Measurements from ENCODE around the gene VAV2.

VAV2 gene

GRCh38 chr9:133838859-133839507 lies 153.1 kb downstream of the VAV2 start:
- 100% methylated on average over 1 of the region's 5 CpGs for WGBS (ENCODE audit: extremely low coverage, insufficient coverage, insufficient read length)
- Histone ChIP-seq H3K36me3 (ENCODE audit: control insufficient read depth in 1 of 2, insufficient read depth in 2 of 2, low read length in 2 of 2) (peaks cover 7 to 14% of the 10 kb centered on the region in 2 experiments), H3K9ac (ENCODE audit: low read length) (no peak overlapping the region), H2BK120ac (ENCODE audit: insufficient read depth, low read length, poor library complexity) (no peak overlapping the region), H3K9me3 (ENCODE audit: insufficient read depth, low read depth, low read length) (peaks cover 5% of the 10 kb centered on the region), H2BK12ac (ENCODE audit: low read length) (no peak overlapping the region), H3K79me1 (ENCODE audit: low read length) (peaks cover 18% of the 10 kb centered on the region), H4K91ac (ENCODE audit: low read depth, low read length) (no peak overlapping the region), H2BK5ac (ENCODE audit: low read depth, low read length, poor library complexity) (no peak overlapping the region), H2AFZ (ENCODE audit: insufficient read depth, low read length, poor library complexity) (no peak overlapping the region), H3K4me1 (ENCODE audit: control insufficient read depth in 1 of 2, insufficient read depth in 2 of 2, low read length in 2 of 2) (peaks cover 41 to 42% of the 10 kb centered on the region in 2 experiments), H4K12ac (ENCODE audit: low read depth, low read length) (no peak overlapping the region), H3K4me3 (ENCODE audit: low read depth, low read length) (no peak overlapping the region), H4K8ac (ENCODE audit: low read depth, low read length) (no peak overlapping the region), H3K23ac (ENCODE audit: low read length) (no peak overlapping the region), H3K27me3 (ENCODE audit: insufficient read depth, low read length) (no peaks in the 10 kb centered on the region), H3K14ac (ENCODE audit: low read length) (no peak overlapping the region), H3K27ac (ENCODE audit: low read depth, low read length) (no peak overlapping the region), H3K4me2 (ENCODE audit: low read length) (no peak overlapping the region), H3K18ac (ENCODE audit: low read length) (peak overlapping the region; percentile 33), H3K79me2 (ENCODE audit: control insufficient read depth, insufficient read depth, low read length, poor library complexity) (peaks cover 15% of the 10 kb centered on the region), H2AK5ac (ENCODE audit: low read length) (no peak overlapping the region), H3K4ac (ENCODE audit: low read depth, low read length) (no peak overlapping the region)
- no peak for DNase-seq

DNA sequence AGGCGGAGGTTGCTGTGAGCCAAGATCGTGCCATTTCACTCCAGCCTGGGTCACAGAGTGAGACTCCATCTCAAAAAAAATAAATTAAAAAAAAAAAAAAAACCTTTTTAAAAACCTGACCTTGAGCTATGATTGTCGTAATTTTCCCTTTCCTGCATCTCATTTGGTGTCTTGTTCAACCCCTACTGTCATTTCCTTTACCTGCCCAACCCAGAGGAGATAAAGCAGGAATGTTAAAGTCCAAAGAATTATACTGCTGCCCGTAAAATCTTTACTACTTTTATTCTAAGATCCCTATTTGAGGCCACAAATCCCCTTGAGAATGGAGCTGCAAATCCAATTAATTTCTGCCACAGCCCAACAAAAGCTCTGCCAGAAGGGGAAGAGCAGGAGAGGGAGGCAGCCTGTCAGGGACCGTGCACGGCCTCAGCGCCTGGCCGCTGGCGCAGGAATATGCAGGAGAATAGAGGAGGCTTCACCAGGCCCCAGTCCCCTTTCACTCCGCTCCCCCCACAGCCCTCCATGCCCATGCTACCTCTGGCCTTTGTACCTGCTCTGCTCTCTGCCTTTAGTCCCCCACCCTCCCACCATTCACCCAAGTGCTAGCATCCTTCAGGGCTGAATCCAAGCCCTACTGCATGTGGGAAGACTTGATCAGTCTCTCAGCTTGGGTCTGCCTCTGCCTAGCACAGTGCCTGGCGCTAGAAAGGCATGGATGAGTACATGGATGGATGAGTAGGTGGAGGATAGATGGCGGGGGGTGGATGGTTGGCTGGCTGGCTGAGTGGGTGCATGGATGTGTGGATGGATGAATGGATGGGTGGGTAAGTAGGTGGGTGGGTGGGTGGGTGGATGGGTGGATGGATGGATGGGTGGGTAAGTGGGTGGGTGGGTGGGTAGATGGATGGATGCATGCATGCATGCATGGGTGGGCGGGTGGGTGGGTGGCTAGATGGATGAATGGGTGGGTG lies 154.2 kb downstream of the VAV2 start:
- Histone ChIP-seq H3K79me2 (ENCODE audit: control insufficient read depth, insufficient read depth, low read length, poor library complexity) (peaks cover 15% of the 10 kb centered on the region), H2AK5ac (ENCODE audit: low read length) (no peak overlapping the region), H2BK12ac (ENCODE audit: low read length) (peak overlapping the region; percentile 53), H3K27me3 (ENCODE audit: insufficient read depth, low read length) (no peaks in the 10 kb centered on the region), H4K8ac (ENCODE audit: low read depth, low read length) (no peak overlapping the region), H3K4me1 (ENCODE audit: control insufficient read depth in 1 of 2, insufficient read depth in 2 of 2, low read length in 2 of 2) (peaks cover 39 to 40% of the 10 kb centered on the region in 2 experiments), H3K27ac (ENCODE audit: low read depth, low read length) (no peak overlapping the region), H2BK120ac (ENCODE audit: insufficient read depth, low read length, poor library complexity) (no peak overlapping the region), H3K9ac (ENCODE audit: low read length) (no peak overlapping the region), H3K79me1 (ENCODE audit: low read length) (peaks cover 17% of the 10 kb centered on the region), H3K18ac (ENCODE audit: low read length) (peak overlapping the region; percentile 85), H4K12ac (ENCODE audit: low read depth, low read length) (no peak overlapping the region), H3K23ac (ENCODE audit: low read length) (no peak overlapping the region), H3K4me2 (ENCODE audit: low read length) (no peak overlapping the region), H2AFZ (ENCODE audit: insufficient read depth, low read length, poor library complexity) (no peak overlapping the region), H3K4ac (ENCODE audit: low read depth, low read length) (peak overlapping the region; percentile 80), H3K36me3 (ENCODE audit: control insufficient read depth in 1 of 2, insufficient read depth in 2 of 2, low read length in 2 of 2) (peaks cover 18% of the 10 kb centered on the region in 2 experiments), H2BK5ac (ENCODE audit: low read depth, low read length, poor library complexity) (no peak overlapping the region), H4K91ac (ENCODE audit: low read depth, low read length) (no peak overlapping the region), H3K4me3 (ENCODE audit: low read depth, low read length) (no peak overlapping the region), H3K9me3 (ENCODE audit: insufficient read depth, low read depth, low read length) (peaks cover 2% of the 10 kb centered on the region), H3K14ac (ENCODE audit: low read length) (no peak overlapping the region)
- no peak for DNase-seq
- WGBS (ENCODE audit: extremely low coverage, insufficient coverage, insufficient read length), result no CpG with 5 or more reads among the region's 13 CpGs

- Histone ChIP-seq H3K23ac (ENCODE audit: low read length) (no peak overlapping the region), H3K9me3 (ENCODE audit: insufficient read depth, low read depth, low read length) (peaks cover 2% of the 10 kb centered on the region), H3K79me2 (ENCODE audit: control insufficient read depth, insufficient read depth, low read length, poor library complexity) (peaks cover 15% of the 10 kb centered on the region), H3K79me1 (ENCODE audit: low read length) (peaks cover 16% of the 10 kb centered on the region), H3K4ac (ENCODE audit: low read depth, low read length) (peak overlapping the region; percentile 72), H4K12ac (ENCODE audit: low read depth, low read length) (no peak overlapping the region), H2BK12ac (ENCODE audit: low read length) (no peak overlapping the region), H2BK5ac (ENCODE audit: low read depth, low read length, poor library complexity) (no peak overlapping the region), H2AK5ac (ENCODE audit: low read length) (no peak overlapping the region), H3K18ac (ENCODE audit: low read length) (peak overlapping the region; percentile 34), H3K14ac (ENCODE audit: low read length) (no peak overlapping the region), H3K27me3 (ENCODE audit: insufficient read depth, low read length) (no peaks in the 10 kb centered on the region), H3K36me3 (ENCODE audit: control insufficient read depth in 1 of 2, insufficient read depth in 2 of 2, low read length in 2 of 2) (peaks cover 26% of the 10 kb centered on the region in 2 experiments), H4K8ac (ENCODE audit: low read depth, low read length) (no peak overlapping the region), H2AFZ (ENCODE audit: insufficient read depth, low read length, poor library complexity) (no peak overlapping the region), H3K27ac (ENCODE audit: low read depth, low read length) (no peak overlapping the region), H4K91ac (ENCODE audit: low read depth, low read length) (no peak overlapping the region), H3K4me1 (ENCODE audit: control insufficient read depth in 1 of 2, insufficient read depth in 2 of 2, low read length in 2 of 2) (peaks cover 30 to 31% of the 10 kb centered on the region in 2 experiments), H3K4me2 (ENCODE audit: low read length) (no peak overlapping the region), H3K9ac (ENCODE audit: low read length) (no peak overlapping the region), H2BK120ac (ENCODE audit: insufficient read depth, low read length, poor library complexity) (no peak overlapping the region), H3K4me3 (ENCODE audit: low read depth, low read length) (no peak overlapping the region)
- no CpG with 5 or more reads among the region's 5 CpGs for WGBS (ENCODE audit: extremely low coverage, insufficient coverage, insufficient read length)
- DNase-seq, result no peak
Measured at GRCh38 chr9:133836818-133837217, 155.3 kb downstream of the VAV2 start.

DNA sequence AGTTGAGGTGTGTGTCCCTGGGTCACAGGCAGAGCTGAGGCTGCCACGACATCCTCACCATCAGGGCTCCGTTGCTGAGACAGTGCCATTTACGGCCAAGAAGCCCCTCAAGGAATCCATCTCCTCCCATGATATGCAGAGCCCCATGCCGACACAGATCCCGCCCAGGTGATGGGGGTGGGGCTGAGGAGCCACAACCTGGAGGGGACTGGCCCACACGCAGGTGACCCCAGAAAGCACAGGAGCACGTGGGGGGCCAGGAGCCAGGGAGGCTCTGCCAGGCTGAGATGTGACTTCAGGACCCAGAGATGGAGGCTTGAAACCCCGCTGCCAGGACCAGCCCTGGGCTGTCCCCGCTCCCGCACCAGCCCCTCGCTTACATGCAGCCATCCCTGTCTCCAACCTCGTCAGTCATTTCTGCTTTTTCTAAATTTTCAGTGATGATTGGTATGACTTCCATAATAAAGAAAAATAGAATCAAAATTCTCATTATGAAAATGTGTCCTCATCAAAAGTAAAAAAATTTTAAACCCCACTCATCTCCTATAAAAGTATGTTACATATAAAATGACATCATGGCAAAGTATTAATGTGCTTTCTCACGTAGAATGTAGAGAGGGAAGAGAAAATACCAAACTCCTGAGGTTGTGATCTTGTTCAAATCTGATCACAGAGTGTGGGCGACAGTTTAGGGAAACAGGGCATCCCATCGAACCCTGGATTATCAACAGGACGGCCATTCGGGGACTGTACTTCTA lies 155.9 kb downstream of the VAV2 start:
- H3K9me3 ChIP-seq (ENCODE audit: insufficient read depth, low read depth, low read length), result peaks cover 2% of the 10 kb centered on the region

More for the DNA sequence above, 155.9 kb downstream of the VAV2 start:
- H2BK5ac ChIP-seq (ENCODE audit: low read depth, low read length, poor library complexity), result peak overlapping the region; percentile 23
- H2BK120ac ChIP-seq (ENCODE audit: insufficient read depth, low read length, poor library complexity), result no peak overlapping the region
- peak overlapping the region; percentile 30 for H4K91ac ChIP-seq (ENCODE audit: low read depth, low read length)
- H2BK12ac ChIP-seq (ENCODE audit: low read length), result peak overlapping the region; percentile 44
- H3K4me3 ChIP-seq (ENCODE audit: low read depth, low read length), result no peak overlapping the region
- H3K9ac ChIP-seq (ENCODE audit: low read length), result no peak overlapping the region
- no peak for DNase-seq
- H3K4me1 ChIP-seq (ENCODE audit: control insufficient read depth in 1 of 2, insufficient read depth in 2 of 2, low read length in 2 of 2), result peaks cover 25 to 26% of the 10 kb centered on the region in 2 experiments
- peak overlapping the region; percentile 81 for H3K18ac ChIP-seq (ENCODE audit: low read length)
- no peak overlapping the region for H3K23ac ChIP-seq (ENCODE audit: low read length)
- H4K12ac ChIP-seq (ENCODE audit: low read depth, low read length), result no peak overlapping the region
- H2AFZ ChIP-seq (ENCODE audit: insufficient read depth, low read length, poor library complexity), result no peak overlapping the region
- H3K79me1 ChIP-seq (ENCODE audit: low read length), result peaks cover 16% of the 10 kb centered on the region
- H3K4ac ChIP-seq (ENCODE audit: low read depth, low read length), result peak overlapping the region; percentile 72
- H3K79me2 ChIP-seq (ENCODE audit: control insufficient read depth, insufficient read depth, low read length, poor library complexity), result peaks cover 15% of the 10 kb centered on the region
- peaks cover 31% of the 10 kb centered on the region in 2 experiments for H3K36me3 ChIP-seq (ENCODE audit: control insufficient read depth in 1 of 2, insufficient read depth in 2 of 2, low read length in 2 of 2)
- H3K4me2 ChIP-seq (ENCODE audit: low read length), result no peak overlapping the region
- no peak overlapping the region for H4K8ac ChIP-seq (ENCODE audit: low read depth, low read length)
- peak overlapping the region; percentile 17 for H2AK5ac ChIP-seq (ENCODE audit: low read length)
- peak overlapping the region; percentile 21 for H3K14ac ChIP-seq (ENCODE audit: low read length)
- H3K27ac ChIP-seq (ENCODE audit: low read depth, low read length), result no peak overlapping the region
- WGBS (ENCODE audit: extremely low coverage, insufficient coverage, insufficient read length), result no CpG with 5 or more reads among the region's 17 CpGs
- no peaks in the 10 kb centered on the region for H3K27me3 ChIP-seq (ENCODE audit: insufficient read depth, low read length)
